Uterus (tissue), 4 donors: ENCODE results near the gene GMPS. TPM values are rescaled to one million over a fixed set of nuclear protein-coding genes. Genes with fewer than 3 reads are reported as not detected.

Source experiments
- DNase-seq, 2 donors: peaks; one replicate each; pipeline ENCODE4 v3.0.0-alpha.2; 2019 to 2020
- H3K27ac ChIP-seq, 2 donors: fragments of 200-600 bp; sonication (generic); 1 replicate in 1 of 2; 2 replicates in 1 of 2; pipeline ENCODE4 v1.5.1; 2016 to 2018
- H3K27me3 ChIP-seq, 2 donors: fragments of 200-600 bp; sonication (generic); one replicate each; pipeline ENCODE4 v1.5.1; 2018 to 2019; ENCODE audit warnings: control low read depth in 1 of 2
- H3K36me3 ChIP-seq, 2 donors: fragments of 200-600 bp; sonication (generic); one replicate each; pipeline ENCODE4 v1.5.1; 2019; ENCODE audit warnings: control low read depth in 1 of 2
- H3K4me1 ChIP-seq, 2 donors: fragments of 200-600 bp; sonication (generic); one replicate each; pipeline ENCODE4 v1.5.1; 2018 to 2019; ENCODE audit warnings: control low read depth in 1 of 2
- H3K4me3 ChIP-seq, 2 donors: fragments of 200-600 bp; sonication (generic); 1 replicate in 1 of 2; 2 replicates in 1 of 2; pipeline ENCODE4 v1.5.1; 2018 to 2019; ENCODE audit warnings: mild to moderate bottlenecking in 1 of 2
- H3K9me3 ChIP-seq, 2 donors: fragments of 200-600 bp; sonication (generic); one replicate each; pipeline ENCODE4 v1.5.1; 2019; ENCODE audit warnings: control low read depth in 1 of 2
- CTCF ChIP-seq, 4 experiments: fragments of 200-600 bp in 2 of 4; fragments of 450-650 bp in 2 of 4; sonication (generic) in 2 of 4; IDR thresholded peaks; one replicate each; pipeline ENCODE4 v1.5.1; 2016 to 2019; ENCODE audit warnings: antibody characterized with exemption in 4 of 4, mild to moderate bottlenecking in 2 of 4, moderate library complexity in 1 of 4
- POLR2A ChIP-seq, 2 donors: fragments of 450-650 bp; IDR thresholded peaks; one replicate each; pipeline ENCODE4 v1.6.1; 2016; ENCODE audit warnings: antibody characterized with exemption in 2 of 2, mild to moderate bottlenecking in 1 of 2, moderate library complexity in 1 of 2
- intact Hi-C: fragments of 100-400 bp; cut with DNase I; formaldehyde crosslinking; loops from one replicate; pipeline ENCODE4 v1.15.1; 2023; ENCODE audit warnings: low total_unique reads
- total RNA-seq, 4 donors: library from RNA; depleted of rRNA in 3 of 4; stranded (reverse); fragments of >200 nt in 3 of 4; gene quantifications; one replicate each; pipeline versions ENCODE4 v1.1.0 to v1.2.4, GENCODE V29; 2014 to 2023
- donor health status: DM: yes; HTN: yes; CAD: no.

The GMPS gene
- total RNA-seq, 4 donors from 2014 or later: 10.5 to 71.7 (median 51.3) TPM

GRCh38 chr3:155941354-155941753 lies 70.9 kb downstream of the GMPS start:
- DNase-seq: no peak
- Histone ChIP-seq H3K27me3 (no peaks in the 10 kb centered on the region), H3K27ac (no peak overlapping the region), H3K4me3 (no peak overlapping the region), H3K36me3 (no peaks in the 10 kb centered on the region), H3K9me3 (no peaks in the 10 kb centered on the region), H3K4me1 (no peaks in the 10 kb centered on the region)
- intact Hi-C loops: no loop called here
- TF ChIP-seq CTCF (IDR thresholded peaks at IDR 0.05) (no peak), POLR2A (IDR thresholded peaks at IDR 0.05) (no peak)

- no peak overlapping the region for H3K27ac ChIP-seq
- H3K9me3 ChIP-seq: no peaks in the 10 kb centered on the region
- intact Hi-C loops: no loop called here
- TF ChIP-seq POLR2A (IDR thresholded peaks at IDR 0.05) (no peak), CTCF (IDR thresholded peaks at IDR 0.05) (no peak)
- H3K36me3 ChIP-seq: no peaks in the 10 kb centered on the region
- no peaks in the 10 kb centered on the region for H3K27me3 ChIP-seq
- no peak for DNase-seq
- H3K4me3 ChIP-seq: no peak overlapping the region
- no peaks in the 10 kb centered on the region for H3K4me1 ChIP-seq
Measured at GRCh38 chr3:155944081-155944480, 73.6 kb downstream of the GMPS start.

GRCh38 chr3:155946178-155946577 lies 75.7 kb downstream of the GMPS start:
- no peak for DNase-seq
- no peaks in the 10 kb centered on the region for H3K4me1 ChIP-seq
- intact Hi-C loops: no loop called here
- H3K27me3 ChIP-seq: no peaks in the 10 kb centered on the region
- no peak overlapping the region for H3K4me3 ChIP-seq
- TF ChIP-seq CTCF (IDR thresholded peaks at IDR 0.05) (no peak), POLR2A (IDR thresholded peaks at IDR 0.05) (no peak)
- H3K27ac ChIP-seq: no peak overlapping the region
- H3K9me3 ChIP-seq: no peaks in the 10 kb centered on the region
- H3K36me3 ChIP-seq: no peaks in the 10 kb centered on the region

- H3K27me3 ChIP-seq: no peaks in the 10 kb centered on the region
Measured at GRCh38 chr3:155948476-155948875, 78.0 kb downstream of the GMPS start.

More at GRCh38 chr3:155948476-155948875, 78.0 kb downstream of the GMPS start:
- no peak for DNase-seq
- Histone ChIP-seq H3K4me3 (no peak overlapping the region), H3K27ac (no peak overlapping the region), H3K4me1 (no peaks in the 10 kb centered on the region), H3K36me3 (no peaks in the 10 kb centered on the region), H3K9me3 (no peaks in the 10 kb centered on the region)
- intact Hi-C loops: no loop called here
- TF ChIP-seq POLR2A (IDR thresholded peaks at IDR 0.05) (no peak), CTCF (IDR thresholded peaks at IDR 0.05) (no peak)
